HEK293T (cell line): ENCODE data around the gene NDE1.
"Not testable (repeated sequence)": the region's sequence is repeated elsewhere in the genome, so short reads cannot be mapped to it uniquely, and the experiment has no call there.

ENCODE experiments used
- CTCF ChIA-PET: fragments of 350-600 bp; formaldehyde crosslinking; extraction: SDS; loops from one replicate; lab custom pipeline; 2021; ENCODE audit warnings: antibody characterized with exemption, inconsistent platforms; lab: Yijun Ruan, JAX
- POLR2A ChIA-PET: fragments of 350-600 bp; formaldehyde crosslinking; extraction: SDS; loops from one replicate; lab custom pipeline; 2020; ENCODE audit warnings: antibody characterized with exemption, inconsistent platforms; lab: Yijun Ruan, JAX
- DNase-seq: peaks from one replicate; pipeline ENCODE4 v3.0.0; 2012; ENCODE audit warnings: mixed read lengths; ENCODE audit errors: extremely low spot score
- ARNT ChIP-seq: fragments of 450-650 bp; IDR thresholded peaks from 2 replicates; pipeline ENCODE4 v1.6.1; 2017; ENCODE audit warnings: mild to moderate bottlenecking
- BHLHE40 ChIP-seq: fragments of 450-650 bp; IDR thresholded peaks from 2 replicates; pipeline ENCODE4 v1.6.1; 2016; ENCODE audit warnings: mild to moderate bottlenecking, moderate library complexity, borderline replicate concordance
- CTBP1 ChIP-seq: fragments of 450-650 bp; IDR thresholded peaks from 2 replicates; pipeline ENCODE4 v1.6.1; 2016; ENCODE audit warnings: borderline replicate concordance
- ELF4 ChIP-seq: fragments of 450-650 bp; IDR thresholded peaks from 2 replicates; pipeline ENCODE4 v1.6.1; 2017; ENCODE audit warnings: antibody characterized with exemption
- FOXA1 ChIP-seq: fragments of 450-650 bp; IDR thresholded peaks from 2 replicates; pipeline ENCODE4 v1.6.1; 2016; ENCODE audit warnings: mild to moderate bottlenecking
- FOXK2 ChIP-seq: fragments of 450-650 bp; IDR thresholded peaks from 2 replicates; pipeline ENCODE4 v1.6.1; 2016; ENCODE audit warnings: mild to moderate bottlenecking
- FOXM1 ChIP-seq: fragments of 450-650 bp; IDR thresholded peaks from 2 replicates; pipeline ENCODE4 v1.6.1; 2017; ENCODE audit warnings: mild to moderate bottlenecking, borderline replicate concordance
- HDGF ChIP-seq: fragments of 450-650 bp; IDR thresholded peaks from 2 replicates; pipeline ENCODE4 v1.6.1; 2017; ENCODE audit warnings: antibody characterized with exemption, borderline replicate concordance
- L3MBTL2 ChIP-seq: fragments of 450-650 bp; conservative IDR thresholded peaks from 2 replicates; pipeline ENCODE4 v1.6.1; 2016; ENCODE audit warnings: mild to moderate bottlenecking
- LEF1 ChIP-seq: fragments of 450-650 bp; IDR thresholded peaks from 2 replicates; pipeline ENCODE4 v1.6.1; 2017; ENCODE audit warnings: mild to moderate bottlenecking, borderline replicate concordance
- NFRKB ChIP-seq: fragments of 450-650 bp; IDR thresholded peaks from 2 replicates; pipeline ENCODE4 v1.6.1; 2016; ENCODE audit warnings: mild to moderate bottlenecking, moderate library complexity
- SP1 ChIP-seq: fragments of 450-650 bp; IDR thresholded peaks from 2 replicates; pipeline ENCODE4 v1.6.1; 2017
- SUZ12 ChIP-seq: fragments of 450-650 bp; IDR thresholded peaks from 2 replicates; pipeline ENCODE4 v1.6.1; 2016; ENCODE audit warnings: mild to moderate bottlenecking
- TARDBP ChIP-seq: fragments of 450-650 bp; IDR thresholded peaks from 2 replicates; pipeline ENCODE4 v1.6.1; 2016
- ZNF384 ChIP-seq: fragments of 450-650 bp; IDR thresholded peaks from 2 replicates; pipeline ENCODE4 v1.6.1; 2016
- TF ChIP-seq, protein P1 (sequence below): fragments of 450-650 bp; IDR thresholded peaks from 2 replicates; pipeline ENCODE4 v1.6.1; 2016

NDE1 gene

DNA sequence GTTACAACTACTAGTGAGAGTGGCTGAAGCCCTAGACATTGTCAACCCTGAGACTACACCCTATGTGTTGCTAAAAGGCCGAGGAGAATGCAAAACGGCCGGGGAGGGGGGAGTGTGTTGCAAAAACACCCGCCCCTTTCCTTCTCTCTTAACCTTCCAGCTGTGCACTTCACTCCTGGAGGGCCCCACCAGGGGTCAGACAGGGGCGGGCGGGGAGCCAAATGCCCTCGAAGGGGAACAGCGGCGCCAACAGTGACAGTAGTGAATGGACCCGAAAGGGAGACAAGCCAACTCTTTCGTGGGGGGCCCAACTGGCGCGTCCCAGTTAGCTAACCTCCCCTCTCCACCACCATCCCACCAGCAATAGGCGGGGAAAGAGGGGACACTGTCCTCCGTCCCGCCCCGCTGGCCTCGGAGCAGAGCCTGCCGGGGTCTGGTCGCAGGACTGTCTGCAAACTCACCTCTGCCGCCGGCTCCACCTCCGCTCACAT lies 7.4 kb upstream of the NDE1 start:
- DNase-seq: peak; percentile 69
- TF ChIP-seq NFRKB: no peak
- no peak for TF ChIP-seq L3MBTL2
- no peak for TF ChIP-seq ZNF384
- no peak for TF ChIP-seq BHLHE40
- no peak for TF ChIP-seq FOXK2
- no peak for TF ChIP-seq FOXA1
- no peak for TF ChIP-seq CTBP1
- POLR2A ChIA-PET: interaction anchor here (0.6 to 1.5 kb wide), 14 partner anchors 9 to 140 kb away, joined by 3 to 10 read pairs (median 3); no protein-coding TSS in a partner anchor
- CTCF ChIA-PET: no interaction called here

GRCh38 chr16:15643048-15643945 lies 6.7 kb upstream of the NDE1 start, which contains the start of gene MARF1:
Gene MARF1 (minus strand): TSS chr16:15643154. CDS start chr16:15639233, 3,921 bp downstream.
- CTCF ChIA-PET: no interaction called here
- TF ChIP-seq SUZ12 (no peak), FOXK2 (no peak), FOXM1 (no peak), ARNT (no peak), NFRKB (no peak; the same call in 1 of the 2 replicates), FOXA1 (no peak), ELF4 (peak; percentile 36; the same call in 1 of the 2 replicates), BHLHE40 (no peak), LEF1 (no peak), SP1 (no peak), ZNF384 (peak; percentile 54; the same call in 1 of the 2 replicates), HDGF (no peak)
- POLR2A ChIA-PET: interaction anchor here (0.6 to 1.5 kb wide), 18 partner anchors 10 to 141 kb away, joined by 3 to 10 read pairs (median 3); no protein-coding TSS in a partner anchor
- DNase-seq: peak; percentile 88

DNA sequence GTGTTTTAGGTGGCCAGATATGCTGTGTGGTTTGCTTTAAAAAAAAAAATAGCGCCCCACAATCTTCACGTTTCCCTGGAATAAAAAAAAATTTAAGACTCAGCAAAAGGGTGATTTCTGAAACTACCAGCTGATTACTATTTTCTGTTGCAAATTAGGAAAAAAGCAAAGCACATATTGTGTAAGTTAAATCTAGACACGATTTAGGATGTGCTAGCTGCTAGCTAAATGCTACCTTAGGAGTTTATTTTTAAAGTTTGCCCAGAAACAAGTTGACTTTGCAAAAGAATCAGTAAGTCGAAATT lies 6.1 kb upstream of the NDE1 start:
- POLR2A ChIA-PET: interaction anchor here (0.7 to 1.5 kb wide), 5 partner anchors 9 to 114 kb away, joined by 3 to 4 read pairs (median 3); no protein-coding TSS in a partner anchor
- no peak for TF ChIP-seq ARNT
- TF ChIP-seq FOXM1: no peak
- no peak for TF ChIP-seq FOXK2
- no peak for TF ChIP-seq NFRKB
- TF ChIP-seq, protein P1, sequence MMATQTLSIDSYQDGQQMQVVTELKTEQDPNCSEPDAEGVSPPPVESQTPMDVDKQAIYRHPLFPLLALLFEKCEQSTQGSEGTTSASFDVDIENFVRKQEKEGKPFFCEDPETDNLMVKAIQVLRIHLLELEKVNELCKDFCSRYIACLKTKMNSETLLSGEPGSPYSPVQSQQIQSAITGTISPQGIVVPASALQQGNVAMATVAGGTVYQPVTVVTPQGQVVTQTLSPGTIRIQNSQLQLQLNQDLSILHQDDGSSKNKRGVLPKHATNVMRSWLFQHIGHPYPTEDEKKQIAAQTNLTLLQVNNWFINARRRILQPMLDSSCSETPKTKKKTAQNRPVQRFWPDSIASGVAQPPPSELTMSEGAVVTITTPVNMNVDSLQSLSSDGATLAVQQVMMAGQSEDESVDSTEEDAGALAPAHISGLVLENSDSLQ: no peak
- TF ChIP-seq CTBP1: no peak
- TF ChIP-seq FOXA1: no peak
- TF ChIP-seq BHLHE40: no peak
- TF ChIP-seq L3MBTL2: no peak
- no peak for TF ChIP-seq SP1
- no peak for TF ChIP-seq LEF1
- no peak for TF ChIP-seq TARDBP
- TF ChIP-seq ZNF384: no peak
- no peak for TF ChIP-seq HDGF
- no peak for TF ChIP-seq ELF4
- no peak for TF ChIP-seq SUZ12
- CTCF ChIA-PET: interaction anchor here (0.7 kb wide), 1 partner anchor 61 kb away, joined by 3 read pairs; no protein-coding TSS in a partner anchor
- no peak for DNase-seq

GRCh38 chr16:15644267-15644961 lies 5.6 kb upstream of the NDE1 start:
- DNase-seq: no peak
- POLR2A ChIA-PET: interaction anchor here (0.7 to 1.1 kb wide), 4 partner anchors 9 to 111 kb away, joined by 3 to 4 read pairs (median 3); no protein-coding TSS in a partner anchor
- CTCF ChIA-PET: interaction anchor here (0.7 kb wide), 1 partner anchor 61 kb away, joined by 3 read pairs; no protein-coding TSS in a partner anchor
- TF ChIP-seq SUZ12 (no peak), ZNF384 (0 out of 2 replicates have a peak, but pooled peaks have one; percentile 29)

DNA sequence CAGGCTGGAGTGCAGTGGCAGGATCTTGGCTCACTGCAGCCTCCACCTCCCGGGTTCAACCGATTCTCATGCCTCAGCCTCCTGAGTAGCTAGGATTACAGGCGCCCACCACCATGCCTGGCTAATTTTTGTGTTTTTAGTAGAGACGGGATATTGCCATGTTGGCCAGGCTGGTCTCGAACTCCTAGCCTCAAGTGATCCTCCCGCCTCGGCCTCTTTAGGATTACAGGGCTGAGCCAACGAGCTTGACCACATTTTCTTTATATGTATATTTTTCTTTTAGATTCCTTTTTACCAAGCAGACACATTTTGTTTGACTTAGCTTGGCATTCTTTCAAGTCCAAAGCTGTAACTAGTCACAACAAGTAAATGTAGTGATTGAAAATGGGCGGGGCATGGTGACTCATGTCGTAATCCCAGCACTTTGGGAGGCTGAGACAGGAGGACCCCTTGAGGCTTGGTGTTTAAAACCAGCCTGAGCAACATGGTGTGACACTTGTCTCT lies 5.0 kb upstream of the NDE1 start:
- POLR2A ChIA-PET, DNase-seq: not testable (repeated sequence)
- CTCF ChIA-PET: interaction anchor here (1.0 kb wide), 1 partner anchor 20 kb away, joined by 3 read pairs; no protein-coding TSS in a partner anchor

DNA sequence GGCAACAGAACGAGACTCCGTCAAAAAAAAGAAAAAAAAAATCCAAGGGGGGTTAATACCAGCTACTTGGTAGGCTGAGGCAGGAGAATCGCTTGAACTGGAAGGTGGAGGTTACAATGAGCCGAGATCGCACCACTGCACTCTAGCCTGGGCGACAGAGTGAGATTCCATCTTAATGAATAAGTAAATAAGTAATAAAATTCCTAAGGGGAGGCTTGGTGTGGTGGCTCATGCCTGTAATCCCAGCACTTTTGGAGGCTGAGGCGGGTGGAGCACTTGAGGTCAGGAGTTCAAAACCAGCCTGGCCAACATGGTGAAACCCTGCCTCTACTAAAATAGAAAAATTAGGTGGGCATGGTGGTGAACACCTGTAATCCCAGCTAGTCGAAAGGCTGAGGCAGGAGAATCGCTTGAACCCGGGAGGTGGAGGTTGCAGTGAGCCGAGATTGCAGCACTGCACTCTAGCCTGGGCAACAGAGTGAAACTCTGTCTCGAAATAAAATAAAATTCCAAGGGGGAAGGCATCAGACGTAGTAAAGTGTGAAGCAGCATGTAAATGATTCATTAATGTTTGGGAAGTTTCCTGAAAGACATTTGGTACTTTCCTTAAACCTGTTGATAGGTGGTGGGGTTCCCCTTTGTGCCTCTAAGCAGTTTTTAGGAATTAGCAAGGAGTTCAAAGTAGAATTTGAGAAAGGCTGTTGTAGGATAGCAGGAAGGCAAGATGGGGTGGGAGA lies 3.3 kb upstream of the NDE1 start:
- DNase-seq, POLR2A ChIA-PET, CTCF ChIA-PET: not testable (repeated sequence)
